Cardiac fibroblast (primary cell): ENCODE measurements around the gene UHRF1.
"Not testable (repeated sequence)": the region's sequence is repeated elsewhere in the genome, so short reads cannot be mapped to it uniquely, and the experiment has no call there.

Experiments
- DNase-seq, 2 donors: peaks; one replicate each; pipeline versions ENCODE4 v3.0.0 to v3.0.0-alpha.2; 2010; ENCODE audit warnings: low read depth in 2 of 2
- H3K4me3 ChIP-seq, 2 donors: replicated peaks in 1 of 2; 1 replicate in 1 of 2; 2 replicates in 1 of 2; pipeline ENCODE4 v1.5.1; 2011; ENCODE audit warnings: low read depth in 2 of 2, low read length in 2 of 2, mild to moderate bottlenecking in 2 of 2, moderate library complexity in 1 of 2
- CTCF ChIP-seq: IDR thresholded peaks from one replicate; pipeline ENCODE4 v1.5.1; 2011; ENCODE audit warnings: low read depth, mild to moderate bottlenecking, low read length, inconsistent platforms

UHRF1 gene

GRCh38 chr19:4923276-4923747 lies 14.0 kb downstream of the UHRF1 start:
- TF ChIP-seq CTCF: no peak
- H3K4me3 ChIP-seq: no peak overlapping the region
- no peak for DNase-seq

- peak; percentile 35 to 40 for DNase-seq
- H3K4me3 ChIP-seq: no peak overlapping the region
- TF ChIP-seq CTCF: no peak
Observed at GRCh38 chr19:4929186-4929585, 19.9 kb downstream of the UHRF1 start.

- DNase-seq: no peak
- no peak overlapping the region for H3K4me3 ChIP-seq
- TF ChIP-seq CTCF: no peak
Observed at GRCh38 chr19:4930664-4931063, 21.4 kb downstream of the UHRF1 start.

- H3K4me3 ChIP-seq: no peak overlapping the region
- TF ChIP-seq CTCF: no peak
Observed at GRCh38 chr19:4932711-4933110, 23.4 kb downstream of the UHRF1 start.

GRCh38 chr19:4933528-4933927 lies 24.2 kb downstream of the UHRF1 start:
- TF ChIP-seq CTCF: no peak
- peak in 1 of 2 donors; percentile 26 for DNase-seq
- H3K4me3 ChIP-seq: no peak overlapping the region

More at GRCh38 chr19:4932711-4933110, 23.4 kb downstream of the UHRF1 start:
- no peak for DNase-seq

- TF ChIP-seq CTCF: no peak
- H3K4me3 ChIP-seq: no peak overlapping the region
- DNase-seq: no peak
Observed at GRCh38 chr19:4935444-4935843, 26.1 kb downstream of the UHRF1 start.

GRCh38 chr19:4937060-4937459 lies 27.8 kb downstream of the UHRF1 start:
- H3K4me3 ChIP-seq: no peak overlapping the region
- no peak for TF ChIP-seq CTCF
- no peak for DNase-seq

- DNase-seq, H3K4me3 ChIP-seq: not testable (repeated sequence)
Observed at GRCh38 chr19:4938461-4938860, 29.2 kb downstream of the UHRF1 start.
